ENCODE measurements around the gene HOXC13. TPM values are rescaled to one million over a fixed set of nuclear protein-coding genes. Genes with fewer than 3 reads are reported as not detected.

Gene HOXC13
- total and polyA plus RNA-seq, 2 experiments from 2014 or later = 0.10 TPM; not detected in 1

- TF ChIP-seq REST (IDR thresholded peaks at IDR 0.05; ENCODE audit: unreplicated experiment) (no peak), EZH2 (IDR thresholded peaks at IDR 0.05; ENCODE audit: low read depth, unreplicated experiment) (peak; percentile 92)
Measured at GRCh38 chr12:53968214-53969127, 29.8 kb downstream of the HOXC13 start (continued).

DNA sequence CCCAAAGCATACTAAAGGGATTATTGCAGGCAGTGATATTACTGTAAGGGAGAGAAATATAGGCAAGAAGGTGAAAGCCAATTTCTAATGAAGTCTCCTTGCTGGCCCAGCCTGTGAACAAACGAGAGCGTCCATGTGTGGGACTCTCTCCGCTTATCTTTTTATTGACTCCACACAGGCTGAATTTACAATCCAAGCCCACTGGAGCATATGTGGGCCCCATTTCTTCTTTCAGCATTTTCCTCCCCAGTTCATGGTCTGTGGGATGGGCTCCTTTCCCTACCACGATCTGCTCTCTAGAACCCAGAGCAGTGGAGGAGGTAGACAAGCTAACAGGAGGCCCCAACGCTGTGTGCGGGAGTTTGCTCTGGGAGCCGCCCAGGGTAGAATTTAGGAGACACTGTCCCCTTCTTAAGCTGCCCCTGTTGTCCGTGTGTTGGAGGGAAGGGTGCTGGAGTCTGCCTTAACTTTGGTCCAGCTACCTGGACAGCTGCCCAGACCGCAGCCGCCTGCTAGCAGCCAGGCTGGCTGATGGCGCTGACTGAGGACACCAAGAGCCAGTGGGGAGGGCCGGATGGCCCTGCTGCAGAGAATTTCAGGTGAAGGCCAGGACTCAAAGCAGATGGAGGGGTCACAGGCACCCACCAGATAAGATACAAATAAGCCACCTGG lies 31.1 kb downstream of the HOXC13 start:
- H3K9me3 Mint-ChIP-seq = no peaks in the 10 kb centered on the region; the same call in 1 of the 3 replicates
- H3K79me2 ChIP-seq (replicated peaks; ENCODE audit: insufficient read depth) = no peaks in the 10 kb centered on the region
- H3K27ac Mint-ChIP-seq = no peak overlapping the region
- no peak overlapping the region for H3K4me3 ChIP-seq
- H3K36me3 Mint-ChIP-seq (ENCODE audit: low read depth) = no peaks in the 10 kb centered on the region
- no peaks in the 10 kb centered on the region for H3K9me2 ChIP-seq (ENCODE audit: insufficient read depth)
- DNase-seq (ENCODE audit: low spot score) = no peak
- H3K36me3 ChIP-seq (ENCODE audit: insufficient read depth) = no peaks in the 10 kb centered on the region; the same call in 1 of the 2 replicates
- peaks cover 17% of the 10 kb centered on the region for H3K4me1 Mint-ChIP-seq
- no peak overlapping the region for H3K4me3 Mint-ChIP-seq
- peaks cover 99% of the 10 kb centered on the region for H3K27me3 Mint-ChIP-seq (ENCODE audit: insufficient read depth, low read depth, poor library complexity)
- no peak overlapping the region for H2AFZ ChIP-seq
- peaks cover 43% of the 10 kb centered on the region for H3F3A ChIP-seq (replicated peaks; ENCODE audit: low read depth)
- peaks cover 17% of the 10 kb centered on the region for H3K4me1 ChIP-seq (ENCODE audit: insufficient read depth)
- no peak overlapping the region for H3K27ac ChIP-seq (ENCODE audit: low read depth)
- ATAC-seq = no peak
- no peak overlapping the region for H3K4me2 ChIP-seq
- H4K20me1 ChIP-seq (replicated peaks; ENCODE audit: insufficient read depth) = peaks cover 59% of the 10 kb centered on the region
- H3K27me3 ChIP-seq (ENCODE audit: insufficient read depth) = peaks cover 100% of the 10 kb centered on the region
- TF ChIP-seq CTCF (conservative IDR thresholded peaks at IDR 0.05; ENCODE audit: low read depth in 2 of 2) (no peak), JUNB (IDR thresholded peaks at IDR 0.05; ENCODE audit: unreplicated experiment) (no peak), NANOG (IDR thresholded peaks at IDR 0.05; ENCODE audit: borderline replicate concordance) (no peak), STAT1 (IDR thresholded peaks at IDR 0.05; ENCODE audit: unreplicated experiment) (no peak), REST (IDR thresholded peaks at IDR 0.05; ENCODE audit: unreplicated experiment) (no peak), CREB1 (CRISPR knock-in tag; IDR thresholded peaks at IDR 0.05; ENCODE audit: low read depth) (no peak), EZH2phosphoT487 (IDR thresholded peaks at IDR 0.05; ENCODE audit: unreplicated experiment) (peak; percentile 38), POLR2AphosphoS5 (IDR thresholded peaks at IDR 0.05; ENCODE audit: low read depth) (no peak), EZH2 (IDR thresholded peaks at IDR 0.05; ENCODE audit: low read depth, unreplicated experiment) (peak; percentile 15)

Measured in GM23338 (cell line).